Measurements from ENCODE around the gene TCF15. TPM values are rescaled to one million over a fixed set of nuclear protein-coding genes. Genes with fewer than 3 reads are reported as not detected.

TCF15 gene
- total and polyA plus RNA-seq, 2 of the 13 experiments (the other 11 are each of a cell fraction or from before 2014, with no cell fraction given): not detected

GRCh38 chr20:573414-574296 lies 36.5 kb downstream of the TCF15 start (continued):
- TF ChIP-seq PATZ1 (CRISPR knock-in tag; IDR thresholded peaks at IDR 0.05): no peak
- no peak for TF ChIP-seq ZBTB14 (CRISPR knock-in tag; IDR thresholded peaks at IDR 0.05)
- TF ChIP-seq ZNF260 (CRISPR knock-in tag; IDR thresholded peaks at IDR 0.05; ENCODE audit: borderline replicate concordance, low read depth): no peak
- TF ChIP-seq REPIN1 (CRISPR knock-in tag; IDR thresholded peaks at IDR 0.05; ENCODE audit: borderline replicate concordance, low read depth): no peak
- TF ChIP-seq ATF7 (IDR thresholded peaks at IDR 0.05): peak; percentile 99
- TF ChIP-seq ATF7 (CRISPR knock-in tag; IDR thresholded peaks at IDR 0.05): no peak
- no peak for TF ChIP-seq MLXIP (CRISPR knock-in tag; IDR thresholded peaks at IDR 0.05; ENCODE audit: borderline replicate concordance)
- no peak for TF ChIP-seq PRDM15 (CRISPR knock-in tag; IDR thresholded peaks at IDR 0.05)
- TF ChIP-seq MTA1 (CRISPR knock-in tag; IDR thresholded peaks at IDR 0.05; ENCODE audit: borderline replicate concordance): no peak
- TF ChIP-seq ZNF530 (CRISPR knock-in tag; IDR thresholded peaks at IDR 0.05; ENCODE audit: low read depth): no peak
- TF ChIP-seq CREB1 (IDR thresholded peaks at IDR 0.05): peak; percentile 97
- TF ChIP-seq CREB1 (CRISPR knock-in tag; IDR thresholded peaks at IDR 0.05): no peak

All from HepG2 (cell line).